Transverse colon (tissue), 4 donors: ENCODE results near the gene ZFYVE27. TPM values are rescaled to one million over a fixed set of nuclear protein-coding genes. Genes with fewer than 3 reads are reported as not detected.

Source experiments
- DNase-seq: peaks from one replicate; pipeline ENCODE4 v3.0.0-alpha.2; 2019
- H3K27ac ChIP-seq, 4 donors: fragments of 200-600 bp; sonication (generic); 2 replicates each; pipeline ENCODE4 v1.5.1; 2016 to 2018; ENCODE audit warnings: inconsistent platforms in 4 of 4
- H3K27me3 ChIP-seq: fragments of 200-600 bp; sonication (generic); 2 replicates; pipeline ENCODE4 v1.5.1; 2017; ENCODE audit warnings: inconsistent platforms
- H3K36me3 ChIP-seq, 4 donors: fragments of 200-600 bp; sonication (generic); 2 replicates each; pipeline ENCODE4 v1.5.1; 2017 to 2019; ENCODE audit warnings: inconsistent platforms in 4 of 4
- H3K4me1 ChIP-seq, 4 donors: fragments of 200-600 bp; sonication (generic); 2 replicates each; pipeline ENCODE4 v1.5.1; 2017 to 2020; ENCODE audit warnings: inconsistent platforms in 4 of 4
- H3K4me3 ChIP-seq, 4 donors: fragments of 200-600 bp; sonication (generic); 1 replicate in 1 of 4; 2 replicates in 3 of 4; pipeline versions ENCODE4 v1.5.1 to v1.6.1; 2017 to 2019; ENCODE audit warnings: inconsistent platforms in 4 of 4
- H3K9me3 ChIP-seq, 2 donors: fragments of 200-600 bp; sonication (generic); 2 replicates each; pipeline ENCODE4 v1.5.1; 2017 to 2019; ENCODE audit warnings: inconsistent platforms in 2 of 2
- CTCF ChIP-seq, 5 experiments: fragments of 200-600 bp in 3 of 5; fragments of 450-650 bp in 2 of 5; sonication (generic) in 3 of 5; IDR thresholded peaks; 1 replicate in 2 of 5; 2 replicates in 3 of 5; pipeline ENCODE4 v1.5.1; 2016 to 2017; ENCODE audit warnings: antibody characterized with exemption in 5 of 5, inconsistent platforms in 3 of 5, mild to moderate bottlenecking in 2 of 5, moderate library complexity in 1 of 5
- EP300 ChIP-seq: sonication (generic); formaldehyde crosslinking; IDR thresholded peaks from one replicate; pipeline ENCODE4 v1.6.1; 2017; ENCODE audit warnings: antibody characterized with exemption, low read depth
- POLR2A ChIP-seq: fragments of 450-650 bp; IDR thresholded peaks from one replicate; pipeline ENCODE4 v1.6.1; 2016; ENCODE audit warnings: antibody characterized with exemption, mild to moderate bottlenecking, moderate library complexity
- POLR2AphosphoS5 ChIP-seq, 3 donors: sonication (generic); formaldehyde crosslinking; IDR thresholded peaks; one replicate each; pipeline ENCODE4 v1.6.1; 2016; ENCODE audit warnings: antibody characterized with exemption in 3 of 3
- WGBS, 2 donors: methylation state at CpG; one replicate each; pipeline ENCODE4 v1.1.5; 2018; ENCODE audit warnings: low coverage in 1 of 2; 5-methylcytosine and 5-hydroxymethylcytosine counted together
- in situ Hi-C, 4 donors: fragments of 200-750 bp; cut with MboI; loops; one replicate each; pipeline versions ENCODE4 v1.15.0 to v1.15.1; 2017; ENCODE audit warnings: low sequenced_read_pairs in 3 of 4, low pct_ligation_motif_present in 1 of 4, low pct_unique_long_range_greater_than_20kb in 1 of 4
- intact Hi-C: fragments of 100-400 bp; cut with DNase I; formaldehyde crosslinking; loops from one replicate; pipeline ENCODE4 v1.15.1; 2023; ENCODE audit warnings: low total_unique reads
- total RNA-seq, 4 donors: library from RNA; depleted of rRNA; stranded (reverse); fragments of >200 nt; gene quantifications; one replicate each; pipeline ENCODE4 v1.1.0, GENCODE V29; 2016

The ZFYVE27 gene
- total RNA-seq, 4 donors from 2014 or later, result 46.4 to 102 (median 63.9) TPM

- no peak for DNase-seq
- in situ Hi-C loops (loop anchor here in 1 of 4 donors (25.0 kb wide), 1 partner anchor 259 kb away; the partner anchor contains the start of gene CRTAC1), intact Hi-C loops (no loop called here)
- H3K27ac ChIP-seq, result no peak overlapping the region
- H3K4me3 ChIP-seq, result no peak overlapping the region
- no peaks in the 10 kb centered on the region for H3K36me3 ChIP-seq
- peaks cover 6% of the 10 kb centered on the region for H3K27me3 ChIP-seq
- H3K4me1 ChIP-seq, result peaks cover 0 to 14% (median 0%) of the 10 kb centered on the region in 4 donors
- TF ChIP-seq POLR2AphosphoS5 (IDR thresholded peaks at IDR 0.05) (no peak), CTCF (IDR thresholded peaks at IDR 0.05) (no peak), POLR2A (no peak)
- 75 to 89% methylated on average over 2 to 10 of the region's 11 CpGs for WGBS, 2 donors
- H3K9me3 ChIP-seq, result no peaks in the 10 kb centered on the region
These were observed 41.7 kb downstream of the ZFYVE27 start for GRCh38 chr10:97778452-97779302.

GRCh38 chr10:97779492-97779891 lies 42.6 kb downstream of the ZFYVE27 start:
- H3K4me1 ChIP-seq, result peaks cover 0 to 14% (median 0%) of the 10 kb centered on the region in 4 donors
- WGBS, 2 donors, result 68 to 80% methylated on average over 1 to 4 of the region's 4 CpGs
- intact Hi-C loops, result no loop called here
- H3K4me3 ChIP-seq, result no peak overlapping the region
- no peak for DNase-seq
- in situ Hi-C loops, result loop anchor here in 1 of 4 donors (25.0 kb wide), 1 partner anchor 258 kb away; the partner anchor contains the start of gene CRTAC1
- no peaks in the 10 kb centered on the region for H3K9me3 ChIP-seq
- TF ChIP-seq CTCF (IDR thresholded peaks at IDR 0.05) (no peak), POLR2AphosphoS5 (IDR thresholded peaks at IDR 0.05) (no peak), POLR2A (no peak), EP300 (no peak)
- no peaks in the 10 kb centered on the region for H3K36me3 ChIP-seq
- H3K27me3 ChIP-seq, result no peaks in the 10 kb centered on the region
- no peak overlapping the region for H3K27ac ChIP-seq

- no peak for DNase-seq
- no peak overlapping the region for H3K4me3 ChIP-seq
- H3K27me3 ChIP-seq, result no peaks in the 10 kb centered on the region
- in situ Hi-C loops (loop anchor here in 1 of 4 donors (25.0 kb wide), 1 partner anchor 257 kb away; the partner anchor contains the start of gene CRTAC1), intact Hi-C loops (no loop called here)
- no peaks in the 10 kb centered on the region for H3K36me3 ChIP-seq
- H3K4me1 ChIP-seq, result peaks cover 0 to 14% (median 0%) of the 10 kb centered on the region in 4 donors
- H3K27ac ChIP-seq, result no peak overlapping the region
- TF ChIP-seq EP300, result no peak
- 94 to 95% methylated on average over 2 to 3 of the region's 3 CpGs for WGBS, 2 donors
- no peaks in the 10 kb centered on the region for H3K9me3 ChIP-seq
These were observed 43.0 kb downstream of the ZFYVE27 start for GRCh38 chr10:97779975-97780374.

GRCh38 chr10:97780841-97781617 lies 44.1 kb downstream of the ZFYVE27 start:
- in situ Hi-C loops, result loop anchor here in 1 of 4 donors (25.0 kb wide), 1 partner anchor 256 kb away; the partner anchor contains the start of gene CRTAC1

More at GRCh38 chr10:97780841-97781617, 44.1 kb downstream of the ZFYVE27 start:
- TF ChIP-seq POLR2A (no peak), CTCF (IDR thresholded peaks at IDR 0.05) (no peak), EP300 (no peak), POLR2AphosphoS5 (IDR thresholded peaks at IDR 0.05) (no peak)
- Histone ChIP-seq H3K27me3 (no peaks in the 10 kb centered on the region), H3K36me3 (no peaks in the 10 kb centered on the region), H3K9me3 (no peaks in the 10 kb centered on the region), H3K27ac (no peak overlapping the region), H3K4me3 (no peak overlapping the region), H3K4me1 (peaks cover 0 to 14% (median 0%) of the 10 kb centered on the region in 4 donors)
- intact Hi-C loops, result no loop called here
- DNase-seq, result no peak
- 68% methylated on average over 6 of the region's 7 CpGs; no CpG with 5 or more reads in 1 of the 2 donors for WGBS, 2 donors
